NCI-H2171 (cell line): ENCODE results near the gene TCL1B.
"Not testable (repeated sequence)": the region's sequence is repeated elsewhere in the genome, so short reads cannot be mapped to it uniquely, and the experiment has no call there.

Experiments
- DNase-seq: peaks from one replicate; lab custom pipeline; 2025; lab: John Stamatoyannopoulos, UW

The TCL1B gene, protein sequence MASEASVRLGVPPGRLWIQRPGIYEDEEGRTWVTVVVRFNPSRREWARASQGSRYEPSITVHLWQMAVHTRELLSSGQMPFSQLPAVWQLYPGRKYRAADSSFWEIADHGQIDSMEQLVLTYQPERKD

DNA sequence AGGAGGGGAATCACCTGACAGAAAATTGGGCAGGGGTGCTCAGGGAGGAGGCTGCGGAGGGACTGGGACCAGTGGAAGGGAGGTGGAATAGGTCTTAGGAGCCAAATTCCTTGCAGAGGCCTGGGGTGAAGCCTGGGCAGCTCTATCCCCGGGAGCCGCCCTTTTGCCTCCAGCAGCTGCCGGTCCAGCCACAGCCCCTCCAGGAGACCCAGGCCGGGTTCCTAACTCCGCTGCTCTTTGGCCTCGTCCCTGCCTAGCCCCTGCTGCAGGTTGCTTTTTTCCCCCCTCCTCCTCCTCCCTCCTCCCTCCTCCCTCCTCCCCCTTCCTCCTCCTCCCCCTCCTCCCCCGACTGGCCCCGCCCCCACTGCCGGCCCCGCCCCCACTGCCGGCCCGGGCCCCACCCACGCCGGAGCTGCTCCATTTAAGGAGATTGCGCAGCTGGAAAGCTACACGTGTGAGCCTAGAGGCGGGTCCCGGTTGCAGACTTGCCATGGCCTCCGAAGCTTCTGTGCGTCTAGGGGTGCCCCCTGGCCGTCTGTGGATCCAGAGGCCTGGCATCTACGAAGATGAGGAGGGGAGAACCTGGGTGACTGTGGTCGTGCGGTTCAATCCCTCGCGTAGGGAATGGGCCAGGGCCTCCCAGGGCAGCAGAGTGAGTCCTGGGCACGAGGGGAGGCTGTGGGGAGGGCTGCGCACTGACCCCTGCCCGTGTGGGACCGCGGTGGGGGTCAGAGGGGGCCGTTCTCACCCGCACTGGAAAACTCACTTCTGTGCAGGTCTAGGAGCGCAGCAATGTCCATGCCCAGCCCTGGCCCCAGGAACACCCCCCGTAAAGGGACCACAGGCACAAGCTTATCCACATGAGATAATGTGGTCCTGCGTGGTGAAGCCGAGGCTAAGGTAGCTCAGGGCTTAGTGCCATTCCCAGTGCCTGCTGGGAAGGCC is at the start of gene TCL1B:
Gene TCL1B (plus strand): TSS at position 449 of the 945 bp plus-strand sequence. CDS start 42 bp downstream, at position 491.
- no peak for DNase-seq

DNA sequence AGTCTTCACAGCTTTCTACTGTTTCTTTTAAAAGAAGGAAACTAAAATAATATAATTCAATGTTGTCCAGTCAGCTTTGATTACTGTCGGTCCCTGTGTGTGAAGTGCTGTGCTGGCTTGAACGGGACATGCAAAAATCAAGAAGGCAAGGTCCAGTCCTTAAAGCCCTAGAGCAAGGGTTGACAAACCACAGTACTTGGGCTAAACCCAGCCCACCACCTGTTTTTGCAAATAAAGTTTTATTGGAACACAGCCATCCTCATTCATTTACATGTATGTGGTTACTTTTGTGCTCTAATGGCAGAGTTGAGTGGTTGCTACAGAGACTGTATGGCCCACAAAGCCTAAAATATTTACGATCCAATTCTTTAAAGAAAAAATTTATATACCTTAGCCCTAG is 41.2 kb upstream of the TCL1B start:
- no peak for DNase-seq

DNA sequence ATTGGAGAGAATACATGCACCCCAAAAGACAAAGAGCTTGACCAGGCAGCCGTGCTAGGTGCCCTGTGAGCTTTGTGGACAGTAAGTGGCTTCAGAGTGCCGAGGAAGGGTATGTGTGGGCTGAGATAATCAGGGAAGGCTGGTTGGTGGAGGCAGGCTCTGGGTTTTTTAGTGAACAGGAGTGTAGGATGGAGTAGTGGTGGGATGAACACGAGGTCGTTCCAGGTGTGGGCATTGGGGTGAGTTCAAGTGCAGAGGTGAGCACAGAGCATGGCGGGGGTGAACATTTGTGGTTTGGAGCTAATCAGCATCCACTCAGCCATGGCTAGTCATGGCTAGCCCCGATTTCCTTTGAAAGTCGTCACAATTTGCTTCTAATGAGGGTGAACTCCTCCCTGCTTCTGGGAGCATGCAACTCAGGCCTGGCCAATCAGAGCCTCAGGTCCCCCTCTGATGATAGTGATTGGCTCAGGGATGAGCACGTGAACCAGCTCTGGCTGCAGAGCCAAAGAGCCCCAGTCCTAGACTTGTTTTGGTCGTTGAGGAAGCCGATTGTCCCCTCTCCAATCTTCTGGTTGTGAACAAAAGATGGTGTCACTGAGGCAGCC is 40.7 kb upstream of the TCL1B start:
- no peak for DNase-seq

DNA sequence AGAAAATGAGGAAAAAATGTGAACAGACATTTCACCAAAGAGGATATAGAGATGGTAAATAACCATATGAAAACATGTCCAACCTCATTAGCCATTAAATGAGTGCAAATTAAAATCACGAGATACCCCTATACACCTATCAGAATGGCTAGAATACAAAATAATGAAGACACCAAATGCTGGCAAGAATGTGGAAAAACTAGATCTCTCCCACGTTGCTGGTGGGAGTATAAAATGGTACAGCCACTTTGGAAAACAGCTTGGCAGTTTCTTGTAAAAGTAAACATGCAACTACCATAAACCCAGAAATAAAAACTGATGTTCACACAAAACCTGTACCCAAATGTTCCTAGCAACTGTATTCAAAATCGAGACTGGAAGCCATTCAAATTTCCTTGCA is 38.3 kb upstream of the TCL1B start:
- no peak for DNase-seq

DNA sequence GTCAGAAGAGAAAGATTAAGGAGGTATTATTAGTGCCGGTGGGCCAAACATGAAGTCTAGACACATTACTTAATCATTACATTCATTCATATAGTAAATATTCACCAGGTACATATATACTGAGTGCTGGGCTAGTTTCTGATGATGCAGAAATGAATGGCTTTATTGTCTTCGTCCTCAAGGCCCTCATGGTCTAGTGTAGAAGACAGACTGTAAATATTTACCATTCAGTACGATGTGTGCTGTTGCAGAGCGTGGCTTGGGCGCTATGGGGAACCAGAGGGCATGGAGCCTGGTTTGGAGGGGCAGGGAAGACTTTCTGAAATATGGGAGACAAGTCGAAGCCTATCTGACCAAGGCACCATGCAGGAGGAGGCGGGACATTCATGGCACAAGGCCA is 37.0 kb upstream of the TCL1B start:
- DNase-seq, result no peak

DNA sequence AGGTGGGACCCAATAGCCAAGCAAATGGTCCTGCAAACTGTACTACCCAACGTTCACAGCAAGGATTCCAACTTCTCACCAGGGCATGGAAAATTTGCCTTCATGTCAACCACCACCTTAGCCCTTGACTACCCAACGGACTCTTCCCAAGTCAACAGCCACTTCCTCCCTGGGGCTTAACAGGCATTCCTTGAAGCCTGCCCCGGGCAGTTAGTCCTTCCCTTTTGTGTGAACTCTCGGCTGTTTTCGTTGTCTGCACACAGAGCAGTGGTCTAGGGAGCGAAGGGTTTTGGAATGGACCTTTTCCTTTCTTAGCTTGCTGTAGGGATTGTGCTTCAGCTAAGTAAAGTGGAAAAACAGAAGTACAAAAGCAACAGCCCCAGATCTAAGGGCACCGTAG is 35.2 kb upstream of the TCL1B start:
- DNase-seq, result no peak

DNA sequence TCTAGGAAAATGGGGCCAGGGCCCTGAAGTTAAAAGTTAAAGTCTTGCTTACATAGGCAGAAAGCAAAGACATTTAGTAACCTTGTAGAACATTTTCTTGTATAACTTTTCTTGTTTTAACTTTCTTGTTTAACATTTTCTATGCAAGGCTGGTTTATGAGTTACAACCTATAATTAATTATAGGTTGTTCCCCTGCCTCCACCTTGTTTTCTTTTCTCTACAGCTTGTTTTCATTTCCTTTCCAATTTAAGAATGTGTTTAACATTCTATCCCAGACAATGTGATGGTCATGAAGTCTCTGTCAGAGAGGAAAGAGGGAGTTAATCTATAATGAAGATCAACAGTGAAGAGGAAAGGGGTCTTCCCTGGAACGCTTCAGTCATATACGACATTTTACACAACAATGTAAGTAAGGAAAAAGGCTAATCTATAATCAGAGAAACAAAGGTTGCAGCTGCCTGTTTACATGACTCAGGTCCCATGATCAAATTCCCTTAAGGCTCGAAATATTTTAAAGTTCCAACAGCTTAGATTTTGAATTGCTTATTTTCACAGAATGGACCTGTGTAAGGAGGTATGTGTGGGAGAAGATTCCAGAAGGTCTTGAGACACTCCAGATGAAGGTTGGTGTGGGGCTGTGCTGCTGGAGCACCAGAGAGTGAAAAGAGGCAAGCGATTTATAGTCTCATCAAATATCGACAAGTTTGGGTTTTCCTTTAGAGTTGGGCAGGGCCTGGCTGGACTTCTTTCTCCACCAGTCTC is 34.2 kb upstream of the TCL1B start:
- no peak for DNase-seq

DNA sequence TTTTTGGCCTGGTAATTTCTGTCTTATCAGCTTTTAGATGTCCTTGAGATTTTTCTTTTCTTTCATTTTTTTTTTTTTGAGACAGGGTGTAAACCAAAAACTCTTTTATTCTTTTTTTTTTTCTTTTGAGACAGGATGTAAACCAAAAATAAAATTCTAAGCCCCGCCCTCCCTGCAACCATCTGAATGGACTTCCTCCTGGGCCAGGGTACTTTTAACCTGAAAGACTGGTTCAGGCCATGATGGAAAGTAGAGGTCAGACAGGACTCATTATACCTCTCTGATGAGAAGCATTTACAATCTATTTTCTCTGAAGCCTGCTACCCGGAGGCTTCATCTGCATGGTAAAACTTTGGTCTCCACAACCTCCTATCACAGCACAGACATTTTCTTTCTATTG is 33.5 kb upstream of the TCL1B start:
- no peak for DNase-seq

DNA sequence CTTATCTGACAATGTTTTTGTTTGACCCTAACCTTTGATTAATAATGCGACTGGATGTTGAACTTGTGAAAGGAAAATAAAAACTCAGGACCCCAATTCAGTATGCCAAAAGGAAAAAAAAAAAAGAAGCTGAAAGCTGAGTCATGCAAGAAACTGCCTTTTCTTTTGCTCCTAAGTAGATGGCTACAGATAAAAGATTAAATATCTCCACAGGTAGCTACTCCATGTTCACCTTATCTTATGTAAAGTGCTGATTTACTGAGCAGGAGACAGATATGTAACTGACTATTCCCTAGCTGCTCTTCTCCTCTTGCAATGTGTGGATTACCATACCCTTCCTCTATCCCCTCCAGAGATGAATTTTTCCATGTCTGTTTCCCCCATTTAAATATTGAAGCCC is 30.8 kb upstream of the TCL1B start:
- no peak for DNase-seq

DNA sequence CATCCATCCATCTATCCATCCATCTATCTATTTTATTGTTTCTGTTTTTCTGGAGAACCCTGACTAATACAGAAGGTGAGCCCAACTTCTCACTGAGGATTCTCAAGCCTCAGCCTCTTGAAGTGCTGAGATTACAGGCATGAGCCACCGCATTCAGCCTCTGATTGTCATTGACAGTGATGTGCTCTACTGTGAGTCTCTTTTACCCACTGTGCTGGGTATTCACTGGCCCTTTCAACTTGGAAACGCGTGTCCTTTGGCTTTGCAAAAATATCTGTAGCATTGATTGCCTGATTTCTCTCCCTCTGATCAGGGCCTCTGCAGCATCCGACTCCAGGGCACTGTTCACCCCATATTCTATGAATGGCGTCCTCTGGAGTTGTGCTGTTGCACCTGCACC is 29.6 kb upstream of the TCL1B start:
- DNase-seq, result no peak

DNA sequence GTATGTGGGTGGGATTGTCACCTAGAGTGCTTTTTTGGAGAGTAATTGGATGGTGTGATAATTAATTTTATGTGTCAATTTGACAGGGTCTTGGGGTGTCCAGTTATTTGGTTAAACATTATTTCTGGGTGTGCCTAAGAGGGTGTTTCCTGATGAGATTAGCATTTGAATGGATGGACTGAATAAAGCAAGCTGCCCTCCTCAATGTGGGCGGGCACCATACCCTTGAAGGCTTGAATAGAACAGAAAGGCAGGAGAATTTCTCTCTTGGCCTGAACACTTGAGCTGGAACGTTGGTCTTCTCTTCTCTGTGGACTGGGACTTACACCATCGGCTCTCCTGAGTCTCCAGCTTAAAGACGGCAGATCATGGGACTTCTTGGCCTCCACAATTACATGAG is 28.8 kb upstream of the TCL1B start:
- DNase-seq, result no peak

DNA sequence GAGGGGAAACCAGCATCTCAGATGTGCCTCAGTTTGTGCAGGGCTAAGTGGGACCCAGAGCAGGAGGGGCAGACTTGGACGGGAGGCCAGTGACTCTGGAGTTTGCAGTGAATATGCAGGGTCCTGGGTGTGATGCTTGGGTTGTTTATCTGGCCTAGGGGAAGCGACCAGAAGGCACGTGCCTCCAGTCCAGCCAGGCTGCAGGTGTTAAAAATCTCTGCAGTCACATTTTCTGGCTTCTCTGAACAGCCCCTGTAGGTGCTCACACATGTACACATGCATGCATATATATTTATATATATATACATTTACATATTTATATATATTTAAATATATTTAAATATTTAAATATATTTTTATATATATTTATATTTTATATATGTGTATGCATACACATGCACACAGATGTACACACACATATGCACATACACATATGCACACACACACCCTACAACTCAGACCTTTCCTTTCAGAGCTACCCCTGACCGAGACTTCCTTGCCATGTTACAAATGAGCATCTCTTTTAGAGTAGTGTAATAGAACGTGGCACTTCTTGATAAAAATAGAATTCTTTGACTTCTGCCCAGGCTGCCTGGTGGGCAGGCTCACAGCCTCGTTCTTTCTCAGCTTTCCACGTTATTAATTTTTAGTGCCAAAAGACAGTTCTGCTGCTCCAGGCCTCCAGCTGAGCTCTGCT is 26.8 kb upstream of the TCL1B start:
- DNase-seq, result no peak

DNA sequence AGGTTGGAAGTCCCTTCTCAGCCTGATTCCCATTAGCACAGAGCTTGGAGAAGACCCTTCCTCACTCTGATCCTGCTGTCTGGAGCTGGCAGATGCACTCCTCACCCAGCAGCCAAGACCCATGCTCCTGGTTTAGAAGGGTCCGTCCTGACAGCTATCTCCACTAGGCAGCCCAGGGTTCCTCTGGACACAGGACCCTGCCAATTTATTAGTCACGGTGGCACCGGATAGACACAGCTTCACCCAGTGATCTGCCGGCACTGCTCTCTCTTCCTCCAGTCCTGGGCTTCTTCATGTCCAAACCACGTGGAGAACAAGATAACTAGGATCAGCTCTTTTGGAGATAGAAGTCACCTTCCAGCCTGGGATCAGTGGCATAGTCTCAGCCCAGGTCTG is 26.2 kb upstream of the TCL1B start:
- no peak for DNase-seq

DNA sequence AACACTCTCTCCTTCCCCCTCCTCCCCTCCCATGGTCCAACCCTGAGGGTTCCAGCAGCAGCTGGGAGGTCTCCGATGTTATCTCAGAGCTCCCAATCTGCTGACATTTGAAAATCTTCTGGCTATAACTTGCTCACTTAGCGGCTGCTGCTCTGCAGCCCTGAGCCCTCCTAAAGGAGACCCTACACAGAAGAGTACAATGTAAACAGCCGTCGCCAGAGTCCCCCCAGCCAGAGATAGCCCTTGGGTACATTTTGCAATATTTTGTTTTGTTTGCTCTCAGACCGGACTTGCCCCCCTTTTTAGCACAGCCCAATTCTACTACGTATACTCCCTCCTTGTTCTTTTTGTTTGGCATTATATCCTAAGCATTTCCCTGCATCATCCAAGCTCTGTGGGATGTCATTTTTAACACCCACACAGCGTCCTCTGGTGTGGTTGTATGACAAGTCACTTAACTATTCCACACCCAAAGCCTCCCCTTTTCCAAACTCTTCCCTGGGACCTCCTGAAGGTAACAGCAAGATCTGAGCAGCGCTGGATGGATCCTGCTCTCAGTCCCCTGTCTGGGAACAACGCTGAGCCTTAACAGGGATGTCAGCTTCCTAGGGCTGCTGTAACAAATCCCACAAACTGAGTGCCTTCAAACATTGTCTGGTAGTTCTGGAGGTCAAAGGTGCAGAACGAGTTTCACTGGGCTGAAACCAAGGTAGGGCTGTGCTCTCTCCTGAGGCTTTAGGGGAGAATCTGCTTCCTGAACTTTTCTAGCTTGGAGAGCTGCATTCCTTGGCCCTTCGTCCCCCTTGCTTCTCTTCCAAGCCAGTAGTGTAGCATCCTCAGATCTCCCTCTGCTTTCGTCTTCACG is 25.3 kb upstream of the TCL1B start:
- DNase-seq, result no peak

DNA sequence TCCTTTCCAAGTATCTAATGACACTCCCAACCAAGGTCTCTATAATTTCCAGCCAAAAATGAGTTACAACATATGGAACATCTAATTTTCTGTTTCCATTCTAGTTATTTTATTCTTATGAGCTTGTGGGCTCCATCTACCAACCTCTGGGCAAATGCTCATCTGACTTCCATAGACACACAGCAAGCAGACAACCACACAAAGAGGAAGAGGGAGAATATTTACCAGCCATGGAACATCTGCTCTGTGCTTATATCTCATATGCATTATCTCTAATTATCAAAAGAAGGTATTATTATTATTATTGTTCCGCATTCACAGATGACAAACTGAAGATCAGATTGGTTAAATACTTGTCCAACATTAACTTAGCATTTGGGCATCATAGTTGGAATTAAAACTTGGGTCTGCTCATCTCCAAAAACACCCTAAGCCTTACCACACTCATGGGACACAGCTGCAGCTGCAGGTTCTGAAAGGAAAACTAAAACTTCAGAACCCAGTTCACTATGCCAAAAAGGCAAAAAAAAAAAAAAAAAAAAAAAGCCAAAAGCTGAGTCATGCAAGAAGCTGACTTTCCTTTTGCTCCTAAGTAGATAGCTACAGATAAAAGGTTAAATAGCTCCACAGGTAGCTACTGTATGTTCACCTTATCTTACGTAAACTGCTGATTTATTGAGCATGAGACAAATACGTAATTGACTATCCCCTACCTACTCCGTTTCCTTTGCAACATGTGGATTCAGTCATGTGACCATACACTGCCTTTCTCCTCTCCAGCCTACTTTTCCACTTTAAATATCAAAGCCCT is 23.6 kb upstream of the TCL1B start:
- DNase-seq, result no peak

DNA sequence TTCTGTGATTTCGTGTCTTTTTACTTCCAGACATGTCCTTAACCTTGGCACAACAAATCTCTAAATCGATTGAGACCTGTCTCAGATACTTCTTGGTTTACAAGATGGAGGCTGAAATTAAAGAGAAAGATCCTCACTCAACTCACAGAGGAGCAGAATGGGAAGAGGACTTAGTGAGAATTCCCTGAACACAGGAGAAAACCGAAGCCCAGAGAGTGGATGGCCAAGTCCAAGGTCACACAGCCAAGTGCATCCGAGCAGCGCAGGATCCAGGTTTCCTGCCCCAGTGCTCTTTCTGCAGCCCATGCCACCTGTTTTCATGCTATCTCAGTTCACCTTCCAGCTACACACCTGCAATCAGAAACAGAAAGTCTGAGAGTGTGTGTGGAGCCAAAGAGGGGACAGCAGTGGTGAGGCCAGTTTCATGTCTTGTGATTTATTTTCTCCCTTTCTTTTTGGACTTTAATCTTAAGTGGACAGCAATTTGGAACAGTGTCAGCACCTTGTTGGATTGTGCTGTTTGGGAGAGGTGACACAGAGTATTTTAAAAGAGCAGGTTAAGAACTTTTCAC is 22.9 kb upstream of the TCL1B start:
- DNase-seq, result no peak

DNA sequence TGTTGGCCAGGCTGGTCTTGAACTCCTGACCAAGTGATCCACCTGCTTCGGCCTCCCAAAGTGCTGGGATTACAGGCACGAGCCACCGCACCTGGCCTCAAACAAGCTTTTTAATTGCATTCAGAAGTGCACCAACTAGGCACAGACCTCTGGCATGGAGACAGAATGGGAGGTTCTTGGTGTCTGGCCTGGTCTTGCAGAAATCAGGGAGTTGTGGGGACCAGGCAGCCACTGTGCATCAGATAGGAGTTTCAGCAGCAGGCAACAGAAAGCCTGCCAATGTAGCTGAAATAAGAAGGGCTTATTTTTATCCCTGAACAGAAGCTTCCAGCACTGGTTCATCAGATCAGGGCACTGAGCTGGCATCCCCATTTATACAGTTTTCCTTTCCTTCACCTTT is 22.2 kb upstream of the TCL1B start:
- DNase-seq, result no peak

DNA sequence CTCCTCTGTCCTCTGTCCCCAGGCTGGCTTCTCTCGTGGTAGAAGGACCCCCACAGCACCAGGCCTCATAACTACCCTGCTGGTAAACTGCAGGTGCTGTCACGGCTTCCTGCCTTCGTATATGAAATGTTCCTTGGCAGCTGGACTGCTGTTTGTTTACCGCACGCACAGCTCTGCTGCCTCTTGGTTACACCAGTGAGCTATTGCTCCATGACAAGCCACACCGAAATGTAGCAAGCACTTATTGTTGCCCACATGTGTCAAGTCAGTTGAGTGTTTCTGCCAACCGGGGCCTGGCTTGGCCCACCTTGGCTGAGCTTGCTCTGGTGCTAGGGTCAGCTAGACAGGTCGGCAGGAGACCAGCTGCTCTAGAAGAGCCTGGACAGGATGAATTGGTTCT is 21.7 kb upstream of the TCL1B start:
- DNase-seq, result no peak

DNA sequence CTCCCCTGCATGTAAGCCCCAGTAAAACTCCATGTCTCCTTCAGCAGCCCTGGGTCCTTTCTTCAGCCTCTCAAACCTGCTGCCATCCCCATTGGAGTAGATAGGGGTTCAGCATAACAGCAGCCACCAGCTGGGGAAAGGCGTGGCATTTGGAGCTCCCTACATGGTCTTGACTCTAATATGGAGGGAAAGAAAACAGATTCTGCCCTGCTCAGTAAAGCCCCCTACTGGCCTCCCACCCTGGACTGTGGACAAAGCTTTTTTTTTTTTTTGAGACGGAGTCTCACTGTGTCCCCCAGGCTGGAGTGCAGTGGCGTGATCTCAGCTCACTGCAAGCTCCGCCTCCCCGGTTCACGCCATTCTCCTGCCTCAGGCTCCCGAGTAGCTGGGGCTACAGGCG is 20.7 kb upstream of the TCL1B start:
- DNase-seq, result not testable (repeated sequence)

DNA sequence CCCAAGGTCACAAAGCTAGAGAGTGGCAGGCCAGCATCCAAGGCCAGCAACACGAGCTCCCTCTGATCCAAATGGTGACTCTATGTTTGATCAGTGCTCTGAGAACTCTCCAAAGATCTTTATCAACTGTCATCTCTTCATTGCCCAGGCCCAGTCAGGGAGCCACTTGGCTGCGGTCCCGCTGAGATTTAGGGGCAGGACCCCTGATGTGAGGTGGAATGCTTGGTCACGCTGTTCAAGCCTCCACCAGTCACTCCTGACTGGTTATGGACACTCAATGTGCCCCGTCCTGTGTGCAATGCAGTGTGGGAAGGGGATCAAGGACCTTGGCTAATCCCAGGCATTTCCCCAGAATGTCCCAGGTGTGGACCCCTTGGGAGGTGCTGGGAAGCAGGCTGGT is 19.8 kb upstream of the TCL1B start:
- DNase-seq, result no peak
